Neural cell (in vitro differentiated cells): ENCODE results near the gene CRYBB1. TPM values are rescaled to one million over a fixed set of nuclear protein-coding genes. Genes with fewer than 3 reads are reported as not detected.

Experiments
- H2AFZ ChIP-seq: fragments of 200-600, 300-800 bp; sonication (generic), shearing (Covaris generic); 2 replicates; pipeline ENCODE4 v1.6.0; 2014; ENCODE audit warnings: low read depth, mild to moderate bottlenecking, antibody characterized with exemption, low read length, moderate library complexity
- H3F3A ChIP-seq: fragments of 200-600 bp; shearing (Covaris generic); 2 replicates; pipeline ENCODE4 v1.6.1; 2016; ENCODE audit warnings: mild to moderate bottlenecking, moderate library complexity, mixed read lengths, antibody characterized with exemption, low read length; ENCODE audit not compliant: insufficient read depth, poor library complexity, severe bottlenecking
- H3K27ac ChIP-seq: fragments of 200-600, 300-800 bp; sonication (generic), shearing (Covaris generic); 2 replicates; pipeline ENCODE4 v1.5.1; 2014; ENCODE audit warnings: mild to moderate bottlenecking, low read length, moderate library complexity
- H3K27me3 ChIP-seq: fragments of 300-800, 200-600 bp; sonication (generic), shearing (Covaris generic); 2 replicates; pipeline ENCODE4 v1.6.0; 2014; ENCODE audit warnings: mild to moderate bottlenecking, low read depth, low read length, moderate library complexity; ENCODE audit not compliant: insufficient read depth
- H3K36me3 ChIP-seq: fragments of 300-800, 200-600 bp; sonication (generic), shearing (Covaris generic); 2 replicates; pipeline ENCODE4 v1.5.1; 2014; ENCODE audit warnings: mild to moderate bottlenecking, antibody characterized with exemption, low read length, moderate library complexity; ENCODE audit not compliant: insufficient read depth
- H3K4me2 ChIP-seq: fragments of 300-800, 200-600 bp; sonication (generic), shearing (Covaris generic); 2 replicates; pipeline ENCODE4 v1.6.0; 2014; ENCODE audit warnings: mild to moderate bottlenecking, low read length
- H3K4me3 ChIP-seq: fragments of 300-800, 200-600 bp; sonication (generic), shearing (Covaris generic); 2 replicates; pipeline ENCODE4 v1.5.1; 2014; ENCODE audit warnings: mild to moderate bottlenecking, low read length, moderate library complexity
- H3K79me2 ChIP-seq: fragments of 200-600 bp; shearing (Covaris generic); replicated peaks from 2 replicates; pipeline ENCODE4 v1.6.0; 2014; ENCODE audit warnings: mild to moderate bottlenecking, low read length, moderate library complexity; ENCODE audit not compliant: insufficient read depth
- H3K9ac ChIP-seq: fragments of 300-800, 200-600 bp; sonication (generic), shearing (Covaris generic); 2 replicates; pipeline ENCODE4 v1.6.1; 2016; ENCODE audit warnings: mild to moderate bottlenecking, low read length, mixed read lengths
- H3K9me2 ChIP-seq: fragments of 200-600 bp; shearing (Covaris generic); 2 replicates; pipeline ENCODE4 v1.6.1; 2016; ENCODE audit warnings: mild to moderate bottlenecking, low read length, mixed read lengths; ENCODE audit not compliant: insufficient read depth
- H3K9me3 ChIP-seq: fragments of 200-600, 300-800 bp; sonication (generic), shearing (Covaris generic); 2 replicates; pipeline ENCODE4 v1.6.1; 2016; ENCODE audit warnings: mild to moderate bottlenecking, mixed run types, low read length, moderate library complexity, mixed read lengths
- H4K20me1 ChIP-seq: fragments of 200-600 bp; shearing (Covaris generic); 2 replicates; pipeline ENCODE4 v1.6.1; 2016; ENCODE audit warnings: mild to moderate bottlenecking, mixed run types; ENCODE audit not compliant: insufficient read depth
- EP300 ChIP-seq: fragments of 450-650 bp; conservative IDR thresholded peaks from 2 replicates; pipeline ENCODE4 v1.6.1; 2014; ENCODE audit warnings: antibody characterized with exemption, mild to moderate bottlenecking, moderate library complexity; ENCODE audit not compliant: poor library complexity, severe bottlenecking
- EZH2 ChIP-seq: fragments of 200-600, 300-800 bp; shearing (Covaris generic), sonication (generic); IDR thresholded peaks from 2 replicates; pipeline ENCODE4 v1.6.1; 2014; ENCODE audit warnings: antibody characterized with exemption, low read length, borderline replicate concordance, mild to moderate bottlenecking; ENCODE audit not compliant: insufficient read depth, poor library complexity, severe bottlenecking
- MXI1 ChIP-seq: fragments of 450-650 bp; conservative IDR thresholded peaks from 2 replicates; pipeline ENCODE4 v1.6.1; 2014; ENCODE audit warnings: antibody characterized with exemption, mild to moderate bottlenecking; ENCODE audit not compliant: poor library complexity, severe bottlenecking
- POLR2AphosphoS5 ChIP-seq: IDR thresholded peaks from 2 replicates; pipeline ENCODE4 v1.6.1; 2012
- RAD21 ChIP-seq: fragments of 450-650 bp; conservative IDR thresholded peaks from 2 replicates; pipeline ENCODE4 v1.6.1; 2014; ENCODE audit warnings: antibody characterized with exemption, mild to moderate bottlenecking, moderate library complexity
- REST ChIP-seq: IDR thresholded peaks from 2 replicates; pipeline ENCODE4 v1.6.1; 2012; ENCODE audit warnings: borderline replicate concordance
- SMC3 ChIP-seq: fragments of 450-650 bp; conservative IDR thresholded peaks from 2 replicates; pipeline ENCODE4 v1.6.1; 2014; ENCODE audit warnings: antibody characterized with exemption, mild to moderate bottlenecking, moderate library complexity; ENCODE audit not compliant: poor library complexity
- TAF1 ChIP-seq: IDR thresholded peaks from 2 replicates; pipeline ENCODE4 v1.6.1; 2012; ENCODE audit warnings: low read depth
- polyA plus RNA-seq: library from polyadenylated mRNA; depleted of rRNA; stranded (reverse); fragments of >200 nt; gene quantifications from 2 replicates; pipeline ENCODE4 v1.2.3, GENCODE V29; 2014
- TF ChIP-seq, protein P1 (sequence below): fragments of 450-650 bp; IDR thresholded peaks from 2 replicates; pipeline ENCODE4 v1.5.1; 2014; ENCODE audit warnings: antibody characterized with exemption, mild to moderate bottlenecking, moderate library complexity; ENCODE audit not compliant: poor library complexity, severe bottlenecking

CRYBB1 gene
- polyA plus RNA-seq, 1 donor from 2014 or later: not detected

DNA sequence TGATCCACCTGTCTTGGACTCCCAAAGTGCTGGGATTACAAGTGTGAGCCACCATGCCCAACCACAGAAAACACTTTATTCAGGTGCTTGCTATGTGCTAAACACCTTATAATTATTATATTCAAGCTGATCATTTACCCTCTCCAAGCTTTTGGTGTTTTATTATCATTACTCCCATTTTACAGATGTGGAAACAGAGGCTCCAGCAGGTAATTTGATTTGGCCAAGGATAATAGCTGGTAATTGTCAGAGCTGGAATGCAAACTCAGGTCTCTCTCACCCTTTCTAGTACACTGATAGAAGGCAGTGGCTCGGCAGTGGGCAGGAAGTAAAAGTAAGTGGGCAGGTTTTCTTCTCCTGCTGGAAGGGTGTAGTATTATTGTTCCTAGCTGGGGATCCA is 24.1 kb downstream of the CRYBB1 start:
- H4K20me1 ChIP-seq: no peaks in the 10 kb centered on the region
- no peaks in the 10 kb centered on the region for H3K79me2 ChIP-seq
- no peak overlapping the region for H3K9ac ChIP-seq
- no peak overlapping the region for H2AFZ ChIP-seq
- H3K36me3 ChIP-seq: no peaks in the 10 kb centered on the region
- no peaks in the 10 kb centered on the region for H3K9me2 ChIP-seq
- TF ChIP-seq POLR2AphosphoS5 (no peak), EP300 (no peak), REST (no peak), MXI1 (no peak), RAD21 (no peak), TAF1 (no peak), EZH2 (no peak), SMC3 (no peak)
- TF ChIP-seq, protein P1, sequence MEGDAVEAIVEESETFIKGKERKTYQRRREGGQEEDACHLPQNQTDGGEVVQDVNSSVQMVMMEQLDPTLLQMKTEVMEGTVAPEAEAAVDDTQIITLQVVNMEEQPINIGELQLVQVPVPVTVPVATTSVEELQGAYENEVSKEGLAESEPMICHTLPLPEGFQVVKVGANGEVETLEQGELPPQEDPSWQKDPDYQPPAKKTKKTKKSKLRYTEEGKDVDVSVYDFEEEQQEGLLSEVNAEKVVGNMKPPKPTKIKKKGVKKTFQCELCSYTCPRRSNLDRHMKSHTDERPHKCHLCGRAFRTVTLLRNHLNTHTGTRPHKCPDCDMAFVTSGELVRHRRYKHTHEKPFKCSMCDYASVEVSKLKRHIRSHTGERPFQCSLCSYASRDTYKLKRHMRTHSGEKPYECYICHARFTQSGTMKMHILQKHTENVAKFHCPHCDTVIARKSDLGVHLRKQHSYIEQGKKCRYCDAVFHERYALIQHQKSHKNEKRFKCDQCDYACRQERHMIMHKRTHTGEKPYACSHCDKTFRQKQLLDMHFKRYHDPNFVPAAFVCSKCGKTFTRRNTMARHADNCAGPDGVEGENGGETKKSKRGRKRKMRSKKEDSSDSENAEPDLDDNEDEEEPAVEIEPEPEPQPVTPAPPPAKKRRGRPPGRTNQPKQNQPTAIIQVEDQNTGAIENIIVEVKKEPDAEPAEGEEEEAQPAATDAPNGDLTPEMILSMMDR: no peak
- H3K4me2 ChIP-seq: no peak overlapping the region
- H3K4me3 ChIP-seq: no peak overlapping the region
- no peaks in the 10 kb centered on the region for H3F3A ChIP-seq
- no peaks in the 10 kb centered on the region for H3K9me3 ChIP-seq
- H3K27ac ChIP-seq: no peak overlapping the region
- H3K27me3 ChIP-seq: no peaks in the 10 kb centered on the region

DNA sequence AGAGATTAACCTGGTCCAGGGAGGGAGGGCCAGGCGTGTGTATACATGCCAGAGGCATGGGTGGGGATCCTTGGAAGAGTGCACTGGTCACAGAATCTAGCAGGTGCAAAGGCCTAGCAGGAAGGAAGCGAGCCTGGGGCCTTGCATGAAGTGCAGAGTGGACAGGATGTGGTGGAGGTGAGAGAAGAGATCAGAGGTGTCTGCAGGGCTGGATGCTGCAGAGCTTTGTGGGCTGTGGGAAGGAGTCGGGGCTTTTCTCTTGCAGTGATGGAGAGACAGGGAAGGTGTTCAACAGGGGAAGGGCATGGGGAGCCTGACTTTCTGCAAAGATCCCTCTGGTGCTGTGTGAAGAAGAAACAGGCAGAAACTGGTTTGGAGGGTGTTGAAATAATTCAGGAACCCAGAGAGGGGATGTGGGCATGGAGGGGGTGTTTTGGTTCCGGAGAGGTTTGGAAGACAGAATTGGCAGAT is 25.4 kb downstream of the CRYBB1 start:
- no peak overlapping the region for H3K9ac ChIP-seq
- no peak for TF ChIP-seq TAF1
- TF ChIP-seq EZH2: no peak
- no peak for TF ChIP-seq RAD21
- no peak for TF ChIP-seq EP300
- no peak for TF ChIP-seq MXI1
- TF ChIP-seq SMC3: no peak
- no peak for TF ChIP-seq REST
- no peak for TF ChIP-seq POLR2AphosphoS5
- TF ChIP-seq, protein P1: no peak
- H3K9me3 ChIP-seq: no peaks in the 10 kb centered on the region
- no peak overlapping the region for H2AFZ ChIP-seq
- no peaks in the 10 kb centered on the region for H3K36me3 ChIP-seq
- H3K9me2 ChIP-seq: no peaks in the 10 kb centered on the region
- H3K79me2 ChIP-seq: no peaks in the 10 kb centered on the region
- no peaks in the 10 kb centered on the region for H4K20me1 ChIP-seq
- H3K27me3 ChIP-seq: no peaks in the 10 kb centered on the region
- H3K4me2 ChIP-seq: no peak overlapping the region
- H3K27ac ChIP-seq: no peak overlapping the region
- H3F3A ChIP-seq: no peaks in the 10 kb centered on the region
- no peak overlapping the region for H3K4me3 ChIP-seq
